GM19397 (cell line): ENCODE measurements around the gene PRSS50.

ENCODE experiments used
- ATAC-seq: cut with Tn5 transposase; IDR thresholded peaks from one replicate; pipeline ENCODE4 v1.9.1; 2021; ENCODE audit warnings: mild to moderate bottlenecking, moderate library complexity; ENCODE audit not compliant: unreplicated experiment

Gene PRSS50

DNA sequence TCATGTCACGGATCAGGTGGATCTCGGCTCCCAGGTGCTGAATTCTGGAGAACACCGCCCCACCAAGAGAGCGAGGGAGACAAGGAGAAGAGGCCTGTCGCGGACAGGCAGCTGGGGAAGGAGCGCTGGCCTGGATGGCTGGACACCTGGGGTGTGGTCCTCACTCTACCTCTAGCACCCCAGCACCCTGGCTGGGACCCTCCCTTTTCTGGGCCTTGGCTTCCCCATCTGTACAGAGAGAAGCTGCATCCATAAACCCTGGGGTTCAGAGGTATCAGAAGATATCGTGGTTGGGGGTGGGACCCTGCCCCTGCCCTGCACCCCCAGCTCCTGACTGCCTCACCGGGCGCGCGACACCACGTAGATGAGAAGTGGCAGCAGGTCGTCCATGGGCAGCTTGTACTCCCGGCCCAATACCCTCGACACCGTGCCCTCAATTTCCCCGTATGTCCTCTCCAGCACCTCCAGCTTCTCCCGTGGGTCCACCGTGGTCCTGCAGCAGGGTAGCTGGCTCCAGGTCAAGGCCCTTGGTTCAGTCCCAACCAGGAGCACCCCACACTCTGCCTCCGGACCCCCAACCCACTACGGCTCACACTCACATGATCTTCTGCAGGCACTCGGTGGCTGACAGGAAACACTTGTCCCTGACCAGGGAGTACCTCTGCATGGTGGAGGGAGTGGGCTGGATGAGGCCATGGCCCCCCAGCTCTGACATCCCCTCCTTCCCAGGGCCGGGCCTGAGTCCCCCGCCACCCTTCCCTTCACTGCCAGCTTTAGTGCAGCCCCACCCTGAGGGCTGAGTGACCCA lies 45.9 kb downstream of the PRSS50 start:
- ATAC-seq = no peak

DNA sequence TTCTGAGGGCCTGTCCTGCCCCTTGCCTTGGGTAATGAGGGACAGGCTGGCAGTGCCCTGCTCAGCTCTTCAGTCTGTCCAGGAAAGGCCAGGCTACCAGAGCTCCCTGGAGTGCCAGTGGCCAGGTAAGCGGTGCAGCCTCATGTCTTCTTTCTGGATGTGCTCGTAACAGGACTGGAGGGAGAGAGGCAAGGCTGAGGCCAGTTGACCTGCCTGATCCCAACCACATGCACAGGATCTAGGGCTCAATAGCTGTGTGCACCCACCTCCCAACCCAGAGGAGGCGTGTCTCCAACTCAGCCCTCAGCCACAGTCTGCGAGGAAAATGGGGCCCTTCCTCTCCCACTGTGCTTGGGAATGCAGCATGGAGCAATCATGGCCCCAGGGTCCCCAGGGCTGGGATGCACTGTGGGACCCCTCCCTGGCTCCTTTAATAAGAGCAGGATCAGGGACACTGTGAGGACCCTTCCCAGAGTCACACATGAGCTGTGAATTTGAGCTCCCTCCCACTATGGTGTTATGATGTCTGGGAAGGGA lies 46.7 kb downstream of the PRSS50 start:
- ATAC-seq = no peak

DNA sequence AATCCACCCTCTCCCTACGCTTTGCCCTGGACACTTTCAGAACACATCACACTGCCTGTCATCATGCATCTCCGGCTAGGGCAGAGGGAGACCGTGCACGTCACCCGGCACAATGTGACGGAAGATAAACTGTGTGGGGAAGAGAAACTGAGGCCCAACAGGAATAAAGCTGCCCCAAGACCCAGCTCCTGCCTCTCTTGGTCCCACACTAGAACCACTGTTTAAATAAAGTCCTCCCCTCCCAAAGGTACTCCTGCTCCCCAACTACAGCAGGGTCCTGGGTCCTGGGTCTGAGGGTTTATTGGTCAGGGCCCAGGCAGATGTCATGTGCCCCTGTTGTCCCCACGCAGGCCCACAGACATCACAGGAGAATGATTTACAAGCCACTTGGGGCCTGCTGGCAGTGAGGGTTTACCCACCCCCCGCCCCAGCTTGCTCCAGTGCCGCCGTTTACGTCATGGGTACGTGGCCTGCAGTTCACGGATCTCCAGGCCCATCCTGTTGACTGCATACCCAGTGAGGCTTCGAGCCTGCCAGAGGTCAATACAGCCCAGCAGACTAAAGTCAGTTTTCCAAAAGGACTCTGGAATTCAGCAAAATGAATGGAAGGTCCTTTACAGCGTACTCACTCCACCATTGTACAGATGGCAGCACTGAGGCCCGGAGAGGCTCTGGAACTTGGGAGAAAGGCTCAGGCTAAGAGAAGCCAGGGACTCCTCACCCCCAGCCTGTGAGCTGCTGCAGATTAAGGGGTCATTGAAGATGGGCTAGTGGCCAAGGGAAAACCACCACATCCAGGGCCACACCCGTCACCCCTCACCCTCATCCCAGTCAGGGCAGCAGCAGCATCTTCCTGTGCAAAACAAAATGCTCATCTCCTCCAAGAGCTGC lies 47.4 kb downstream of the PRSS50 start:
- no peak for ATAC-seq

DNA sequence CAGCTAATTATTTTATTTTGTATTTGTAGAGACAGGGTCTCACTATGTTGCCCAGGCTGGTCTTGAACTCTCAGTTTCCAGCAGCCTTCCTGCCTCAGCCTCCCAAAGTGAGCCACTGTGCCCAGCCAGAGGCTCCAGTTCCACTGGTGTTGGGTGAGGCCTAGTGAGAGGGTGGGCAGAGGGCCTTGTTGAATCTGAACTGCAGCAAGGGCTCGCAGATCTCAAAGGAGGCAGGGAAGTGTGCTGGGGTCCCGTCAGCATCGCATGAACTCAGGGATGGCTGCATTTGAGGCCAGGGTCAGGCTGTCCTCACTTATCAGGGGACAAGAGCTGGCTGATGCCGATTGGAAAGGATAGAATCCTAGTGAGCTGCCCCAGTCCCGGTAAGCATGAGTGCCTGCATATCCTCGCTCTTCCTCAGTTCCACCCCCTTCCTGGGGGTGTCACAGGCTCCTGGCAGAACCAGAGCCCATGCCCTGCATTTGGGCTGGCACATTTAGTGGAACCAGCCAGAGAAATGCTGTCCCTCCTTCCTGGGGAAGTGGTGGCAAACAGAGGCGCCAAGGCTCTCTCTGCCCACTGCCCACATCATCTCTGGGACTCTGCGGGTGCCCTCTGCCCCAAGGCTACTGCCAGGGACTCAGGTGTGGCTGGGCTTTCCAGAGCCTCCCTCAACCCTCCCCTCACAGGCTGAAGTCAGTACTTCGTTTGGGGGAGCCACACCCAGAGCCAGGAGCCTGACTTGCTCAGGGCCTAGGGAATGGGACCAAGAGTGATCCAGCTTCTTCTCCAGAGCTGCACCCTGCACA lies 48.3 kb downstream of the PRSS50 start:
- no peak for ATAC-seq

DNA sequence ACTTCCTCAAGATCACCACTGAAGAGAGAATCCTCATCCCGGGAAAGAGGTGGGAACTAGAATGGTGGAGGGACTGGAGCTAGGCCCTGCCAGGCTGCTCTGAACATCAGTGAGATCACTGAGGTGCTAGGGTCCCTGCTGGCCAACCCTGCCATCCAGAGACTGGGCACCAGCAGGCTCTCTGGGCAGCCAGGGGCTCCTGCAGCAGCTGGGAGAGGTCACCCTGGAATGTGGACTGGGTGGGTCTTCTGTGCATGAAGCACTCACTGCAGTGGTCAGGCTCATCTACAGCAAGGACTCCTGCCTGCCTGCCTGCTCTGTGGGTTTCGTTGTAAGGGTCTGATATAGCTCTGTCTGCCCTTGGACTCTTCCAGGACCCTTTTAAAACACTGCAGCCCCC lies 49.1 kb downstream of the PRSS50 start:
- ATAC-seq = no peak

DNA sequence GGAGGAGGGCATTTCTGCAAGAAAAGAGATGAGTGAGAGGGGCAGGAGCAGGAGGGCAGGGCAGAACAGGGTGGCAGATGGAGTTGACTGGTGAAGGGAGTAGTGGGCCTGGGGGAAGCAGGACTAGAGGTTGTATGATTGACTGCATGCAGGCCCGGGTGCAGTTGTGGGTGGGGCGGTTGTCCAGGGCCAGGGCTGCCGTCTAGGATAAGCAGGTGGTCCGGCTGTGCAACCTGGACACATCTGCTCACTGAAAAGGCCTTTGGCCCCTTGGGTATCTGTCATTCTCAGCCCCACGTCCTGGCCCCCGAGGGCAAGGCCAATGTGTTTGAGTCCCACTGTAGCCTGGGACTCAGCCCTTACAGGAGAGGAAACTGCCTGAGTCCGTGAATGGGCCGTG lies 49.6 kb downstream of the PRSS50 start:
- ATAC-seq = no peak

DNA sequence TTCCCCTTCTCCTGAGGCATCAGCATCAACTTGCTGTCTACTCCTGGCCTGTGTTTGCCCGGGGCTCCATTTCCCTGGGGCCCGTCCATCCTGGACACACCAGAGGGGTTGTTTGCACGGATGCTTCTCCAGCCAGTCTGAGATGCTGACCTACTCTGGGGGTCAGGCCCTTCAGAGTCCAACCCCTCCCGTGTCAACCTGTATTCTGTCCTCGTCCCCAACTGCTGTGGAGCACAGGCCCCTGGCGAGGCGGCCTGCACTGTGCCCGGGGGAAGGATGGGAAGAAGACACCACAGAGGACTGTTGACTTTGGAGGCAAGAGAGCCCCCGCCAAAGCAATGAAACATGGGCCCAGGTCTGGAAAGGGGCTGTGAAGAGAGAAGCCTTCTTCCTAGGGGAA lies 50.0 kb downstream of the PRSS50 start:
- ATAC-seq = no peak

DNA sequence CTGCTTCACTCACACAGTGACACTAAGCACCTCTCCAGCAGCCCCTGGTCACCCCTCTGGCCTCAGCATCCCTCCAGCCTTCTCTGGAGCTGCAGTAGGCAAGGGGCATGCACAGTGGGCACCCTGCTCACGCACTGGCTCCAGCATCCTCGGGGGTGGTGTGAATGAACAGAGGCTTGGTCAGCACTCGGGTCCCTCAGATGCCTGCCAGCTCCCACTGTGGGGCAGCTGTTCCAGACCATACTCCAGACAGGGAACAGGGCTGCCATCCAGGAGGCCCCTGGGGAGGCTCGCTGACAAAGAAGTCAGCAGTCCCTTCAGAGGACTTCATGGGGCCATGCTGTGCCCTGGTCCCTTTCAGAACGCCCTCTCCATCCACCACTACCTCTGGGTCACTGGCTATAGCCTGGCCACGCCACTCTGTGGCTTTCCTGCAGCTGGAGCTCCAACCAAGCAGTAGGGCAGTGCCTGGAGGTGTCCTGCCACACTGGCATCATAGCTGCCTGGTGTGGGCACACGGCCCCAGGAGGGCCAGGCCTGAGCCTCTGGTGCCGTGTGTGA lies 50.5 kb downstream of the PRSS50 start:
- no peak for ATAC-seq

DNA sequence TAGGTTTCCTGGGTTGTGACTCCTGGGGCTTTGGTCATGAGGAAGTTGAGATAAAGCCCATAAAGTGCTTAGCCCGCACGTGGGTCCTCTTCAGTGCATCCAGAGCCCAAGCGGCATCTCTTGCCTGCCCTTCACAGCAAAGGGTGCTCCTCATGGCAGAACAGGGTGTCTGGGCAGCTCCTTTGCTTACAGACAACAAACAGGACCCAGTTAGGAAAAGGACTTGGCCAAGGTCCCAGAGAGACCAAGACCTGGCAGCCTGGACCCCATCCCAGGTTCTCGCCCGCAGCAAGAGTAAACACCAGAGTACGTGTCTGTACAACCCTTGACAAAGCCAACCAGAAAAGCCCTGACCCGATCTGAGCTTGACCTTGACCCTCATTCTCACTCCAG lies 51.2 kb downstream of the PRSS50 start:
- no peak for ATAC-seq

DNA sequence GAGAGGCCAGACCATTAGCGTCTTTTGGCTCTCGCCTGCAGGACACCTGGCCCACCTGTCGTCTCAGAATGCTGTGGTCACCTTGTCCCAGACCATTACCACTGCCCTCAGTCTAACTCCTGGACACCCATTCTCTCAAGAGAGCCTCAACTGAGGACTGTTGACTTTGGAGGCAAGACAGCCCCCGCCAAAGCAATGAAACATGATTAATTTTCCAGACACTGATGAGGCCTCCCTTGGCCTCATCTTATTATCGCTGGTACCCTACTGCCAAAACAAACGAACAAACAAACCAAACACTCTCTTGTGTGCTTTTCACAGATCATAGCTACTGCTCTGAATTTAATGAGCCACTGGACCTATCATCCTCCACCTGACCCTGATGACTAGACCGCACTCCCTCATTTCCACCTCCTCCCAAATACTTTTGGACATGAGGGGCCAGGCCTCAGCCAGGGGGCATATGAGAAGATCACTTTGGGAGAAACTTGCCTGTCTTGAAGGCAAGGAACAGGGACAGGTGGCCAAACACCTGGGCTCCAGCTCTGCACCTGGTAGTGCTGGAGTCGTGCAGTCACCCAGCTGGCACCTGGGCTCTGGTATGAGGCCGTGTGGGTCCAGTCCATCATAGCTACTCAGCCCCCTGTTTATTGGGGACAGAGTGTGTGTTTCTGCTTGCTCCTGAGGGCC lies 51.8 kb downstream of the PRSS50 start:
- ATAC-seq = no peak

DNA sequence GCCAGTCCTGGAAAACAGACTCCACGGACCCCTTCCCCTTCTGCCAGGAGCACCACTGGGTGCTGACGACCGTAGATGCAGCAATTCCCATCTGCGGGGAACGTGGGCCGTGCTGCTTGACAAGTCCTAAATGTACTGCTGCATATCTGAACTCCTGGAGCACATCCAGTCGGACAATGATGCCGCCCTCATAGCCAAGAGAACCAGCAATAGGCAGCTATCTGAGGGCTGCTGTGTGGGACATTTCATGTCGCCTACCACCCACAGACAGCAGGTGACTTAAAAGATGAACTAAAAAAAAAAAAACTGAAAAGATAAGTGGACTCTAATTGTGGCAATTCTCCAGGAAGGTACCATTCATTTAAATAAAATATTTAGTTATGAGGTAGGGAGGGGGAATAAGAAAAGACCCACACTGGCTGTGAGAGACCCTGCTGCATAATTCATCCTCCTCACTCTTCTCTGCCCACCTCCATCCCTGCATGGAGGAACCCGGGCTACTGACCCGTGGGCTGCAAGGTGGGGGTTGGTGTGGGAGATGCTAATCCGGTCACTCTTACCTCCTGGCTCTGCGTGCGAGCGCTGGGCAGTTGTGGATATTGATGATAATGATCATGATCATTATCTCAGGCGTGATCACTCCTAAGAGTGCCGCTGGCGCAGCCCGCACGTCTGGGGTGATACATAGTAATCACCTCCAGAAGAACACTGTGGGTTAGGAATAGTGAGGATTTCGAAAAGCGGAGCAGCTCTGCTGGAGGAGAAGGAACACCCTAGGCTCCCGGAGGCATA lies 52.5 kb downstream of the PRSS50 start:
- no peak for ATAC-seq

DNA sequence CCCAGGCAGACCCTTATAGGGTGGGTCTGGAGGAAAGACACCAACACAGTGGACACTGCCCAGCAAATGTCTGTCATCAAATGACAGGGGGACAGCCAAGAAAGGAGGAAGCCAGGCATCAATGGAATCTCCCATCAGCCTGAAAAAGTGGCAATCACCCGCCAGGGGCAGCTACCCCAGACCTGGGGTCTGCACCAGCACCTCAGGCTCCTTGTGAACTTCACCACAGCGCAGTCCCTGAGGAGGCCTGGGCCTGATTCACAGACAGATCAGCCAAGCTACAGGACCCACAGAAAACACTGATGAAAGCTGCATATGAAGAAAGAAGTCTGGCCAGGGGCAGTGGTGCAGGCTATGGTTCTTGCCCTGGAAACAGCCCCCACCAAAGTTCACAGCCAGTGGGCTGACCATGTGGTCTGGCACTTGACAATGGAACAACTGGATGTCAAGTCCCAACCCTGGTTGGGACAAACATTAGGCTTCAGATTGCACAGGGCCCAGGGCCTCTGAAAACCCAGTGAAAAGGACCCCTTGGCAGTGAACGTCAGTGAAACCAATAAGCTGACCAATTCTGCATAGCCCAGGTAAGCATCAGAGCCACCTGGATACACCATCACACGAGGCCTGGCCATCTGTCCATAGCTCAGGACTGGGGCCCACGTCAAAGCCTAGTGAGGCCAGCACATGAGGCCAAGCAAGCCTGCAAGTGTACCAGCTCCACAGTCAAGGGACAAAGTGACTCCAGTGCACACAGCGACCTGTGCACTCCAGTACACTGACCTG lies 53.3 kb downstream of the PRSS50 start:
- no peak for ATAC-seq

DNA sequence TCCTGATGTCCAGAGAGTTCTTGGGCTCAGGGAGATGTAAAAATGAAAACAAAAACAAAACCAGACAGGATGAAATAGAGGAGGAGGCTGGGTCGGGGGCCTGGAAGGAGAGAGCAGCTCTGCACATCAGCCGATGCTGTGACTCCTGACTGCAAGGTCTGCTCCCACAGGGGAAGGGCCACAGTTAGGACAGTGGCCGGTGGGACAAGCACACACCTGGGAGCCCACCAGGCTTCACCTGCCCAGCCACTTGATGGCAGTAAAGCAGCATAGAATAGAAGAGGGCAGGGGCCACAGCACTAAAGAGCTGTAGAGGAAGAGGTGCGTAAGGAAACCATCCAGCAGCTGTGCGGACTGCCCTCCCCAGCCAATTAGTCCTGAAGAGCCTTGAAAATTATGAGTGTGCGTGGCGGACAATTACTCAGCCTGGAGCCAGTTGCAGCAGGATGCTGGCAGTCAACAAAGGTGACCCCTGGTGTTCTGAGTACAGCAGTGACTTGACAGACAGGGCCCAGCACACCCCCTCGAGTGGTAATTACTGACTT lies 54.0 kb downstream of the PRSS50 start:
- ATAC-seq = no peak

DNA sequence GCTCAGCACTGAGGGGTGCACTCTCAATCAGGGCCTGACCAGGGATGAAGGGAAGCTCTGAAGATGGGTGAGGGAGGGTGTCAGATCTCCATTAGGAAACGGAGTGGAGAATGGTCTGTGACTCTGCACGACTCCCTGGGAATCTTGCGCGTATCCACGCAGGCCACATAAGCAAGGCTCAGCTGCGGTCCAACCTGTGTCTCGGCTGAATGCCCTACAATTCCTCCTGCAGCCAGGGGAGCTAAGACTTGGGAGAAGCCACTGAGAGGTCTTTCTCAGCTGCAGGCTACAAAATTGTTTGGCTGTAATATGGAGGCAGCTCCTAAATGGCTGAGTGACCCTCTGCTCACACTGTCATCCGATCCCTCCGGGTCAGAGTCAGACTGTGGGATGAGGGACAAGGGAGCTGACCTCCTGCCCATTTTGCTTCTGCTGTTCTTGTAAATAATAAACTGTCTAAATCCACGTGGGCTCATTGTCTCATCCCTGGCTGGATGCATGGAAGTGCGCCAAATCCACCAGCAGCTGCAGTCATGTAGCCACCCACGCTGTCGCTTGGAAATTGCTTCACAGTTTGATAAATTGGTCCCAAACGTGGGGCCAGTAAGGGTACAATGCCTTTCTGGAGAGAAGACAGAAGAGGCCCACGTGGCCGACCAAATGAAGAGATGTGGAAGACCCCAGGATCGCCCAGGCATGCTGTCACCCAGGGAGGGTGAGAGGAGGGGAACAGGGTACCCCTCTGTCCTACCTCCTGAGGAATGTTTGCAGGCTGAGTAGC lies 54.7 kb downstream of the PRSS50 start:
- no peak for ATAC-seq
